Esophagus squamous epithelium (tissue), 5 donors: Measurements from ENCODE around the gene SGMS1. TPM values are rescaled to one million over a fixed set of nuclear protein-coding genes. Genes with fewer than 3 reads are reported as not detected.

Source experiments
- DNase-seq: peaks from one replicate; lab custom pipeline; 2025; lab: John Stamatoyannopoulos, UW
- H3K27ac ChIP-seq, 4 donors: fragments of 200-600 bp; sonication (generic); one replicate each; pipeline ENCODE4 v1.5.1; 2016 to 2019; ENCODE audit warnings: mild to moderate bottlenecking in 1 of 4
- H3K27me3 ChIP-seq, 4 donors: fragments of 200-600 bp; sonication (generic); 1 replicate in 3 of 4; 2 replicates in 1 of 4; pipeline versions ENCODE4 v1.5.1 to v1.6.0; 2017 to 2021; ENCODE audit warnings: antibody characterized with exemption in 1 of 4
- H3K36me3 ChIP-seq, 3 donors: fragments of 200-600 bp; sonication (generic); one replicate each; pipeline ENCODE4 v1.5.1; 2016 to 2019
- H3K4me1 ChIP-seq, 3 donors: fragments of 200-600 bp; sonication (generic); one replicate each; pipeline ENCODE4 v1.5.1; 2017 to 2019
- H3K4me3 ChIP-seq, 4 donors: fragments of 200-600 bp; sonication (generic); 1 replicate in 3 of 4; 2 replicates in 1 of 4; pipeline ENCODE4 v1.5.1; 2016 to 2019; ENCODE audit warnings: mild to moderate bottlenecking in 2 of 4, moderate library complexity in 1 of 4
- H3K9me3 ChIP-seq, 3 donors: fragments of 200-600 bp; sonication (generic); one replicate each; pipeline ENCODE4 v1.5.1; 2016 to 2019
- CTCF ChIP-seq, 6 experiments: fragments of 450-650 bp in 4 of 6; fragments of 200-600 bp in 2 of 6; sonication (generic) in 2 of 6; IDR thresholded peaks; one replicate each; pipeline ENCODE4 v1.5.1; 2016 to 2019; ENCODE audit warnings: antibody characterized with exemption in 6 of 6, mild to moderate bottlenecking in 4 of 6, moderate library complexity in 4 of 6
- POLR2A ChIP-seq, 4 donors: fragments of 450-650 bp; IDR thresholded peaks; one replicate each; pipeline ENCODE4 v1.6.1; 2017; ENCODE audit warnings: antibody characterized with exemption in 4 of 4, mild to moderate bottlenecking in 4 of 4, moderate library complexity in 3 of 4
- WGBS, 2 donors: methylation state at CpG; one replicate each; pipeline ENCODE4 v1.1.5; 2018; 5-methylcytosine and 5-hydroxymethylcytosine counted together
- intact Hi-C: fragments of 100-400 bp; cut with DNase I; formaldehyde crosslinking; loops from one replicate; pipeline ENCODE4 v1.15.0; 2022
- total RNA-seq, 4 donors: library from RNA; depleted of rRNA; stranded (reverse); fragments of >200 nt; gene quantifications; one replicate each; pipeline ENCODE4 v1.1.0, GENCODE V29; 2016
- donor health status: DM: yes; HTN: yes; CAD: no.

The SGMS1 gene
- total RNA-seq, 4 donors from 2014 or later = 39.4 to 64.1 (median 54.9) TPM

GRCh38 chr10:50522908-50523307 lies 100.8 kb downstream of the SGMS1 start:
- intact Hi-C loops = no loop called here
- no peak overlapping the region for H3K4me3 ChIP-seq
- H3K9me3 ChIP-seq = no peaks in the 10 kb centered on the region
- TF ChIP-seq CTCF (IDR thresholded peaks at IDR 0.05) (no peak), POLR2A (IDR thresholded peaks at IDR 0.05) (no peak)
- peaks cover 0 to 8% (median 0%) of the 10 kb centered on the region in 3 donors for H3K36me3 ChIP-seq
- H3K27ac ChIP-seq = no peak overlapping the region
- H3K4me1 ChIP-seq = no peaks in the 10 kb centered on the region
- no peak for DNase-seq
- WGBS, 2 donors = 78 to 97% methylated on average over 2 of the region's 2 CpGs
- no peaks in the 10 kb centered on the region for H3K27me3 ChIP-seq

- DNase-seq = no peak
- H3K36me3 ChIP-seq = peaks cover 0 to 8% (median 0%) of the 10 kb centered on the region in 3 donors
- no peaks in the 10 kb centered on the region for H3K9me3 ChIP-seq
- intact Hi-C loops = no loop called here
- H3K27ac ChIP-seq = no peak overlapping the region
- H3K4me1 ChIP-seq = peaks cover 0 to 11% (median 0%) of the 10 kb centered on the region in 3 donors
- TF ChIP-seq CTCF (IDR thresholded peaks at IDR 0.05) (no peak), POLR2A (IDR thresholded peaks at IDR 0.05) (no peak)
- H3K27me3 ChIP-seq = no peaks in the 10 kb centered on the region
- 95 to 98% methylated on average over 3 of the region's 3 CpGs for WGBS, 2 donors
- no peak overlapping the region for H3K4me3 ChIP-seq
Observed at GRCh38 chr10:50520115-50520514, 103.6 kb downstream of the SGMS1 start.

GRCh38 chr10:50517626-50518025 lies 106.1 kb downstream of the SGMS1 start:
- Histone ChIP-seq H3K36me3 (peaks cover 0 to 8% (median 0%) of the 10 kb centered on the region in 3 donors), H3K27me3 (no peaks in the 10 kb centered on the region), H3K4me1 (peaks cover 0 to 36% (median 4%) of the 10 kb centered on the region in 3 donors), H3K27ac (peak overlapping the region in 2 of 4 donors; percentile 2 to 23), H3K9me3 (no peaks in the 10 kb centered on the region), H3K4me3 (no peak overlapping the region)
- TF ChIP-seq CTCF (IDR thresholded peaks at IDR 0.05) = no peak
- no peak for TF ChIP-seq POLR2A (IDR thresholded peaks at IDR 0.05)
- 60 to 75% methylated on average over 3 of the region's 3 CpGs for WGBS, 2 donors
- DNase-seq = no peak
- intact Hi-C loops = no loop called here

GRCh38 chr10:50516171-50516570 lies 107.6 kb downstream of the SGMS1 start:
- Histone ChIP-seq H3K36me3 (peaks cover 0 to 8% (median 0%) of the 10 kb centered on the region in 3 donors), H3K27me3 (no peaks in the 10 kb centered on the region), H3K27ac (no peak overlapping the region), H3K4me3 (no peak overlapping the region), H3K9me3 (no peaks in the 10 kb centered on the region), H3K4me1 (peaks cover 0 to 50% (median 17%) of the 10 kb centered on the region in 3 donors)
- TF ChIP-seq POLR2A (IDR thresholded peaks at IDR 0.05) = no peak
- TF ChIP-seq CTCF (IDR thresholded peaks at IDR 0.05) = no peak
- intact Hi-C loops = no loop called here
- 29 to 48% methylated on average over 1 of the region's 1 CpG for WGBS, 2 donors
- no peak for DNase-seq

GRCh38 chr10:50515420-50515819 lies 108.3 kb downstream of the SGMS1 start:
- peak overlapping the region in 3 of 4 donors; percentile 23 to 62 (median 61) for H3K27ac ChIP-seq
- WGBS, 2 donors = 100% methylated on average over 1 to 2 of the region's 2 CpGs

More at GRCh38 chr10:50515420-50515819, 108.3 kb downstream of the SGMS1 start:
- no peak for TF ChIP-seq POLR2A (IDR thresholded peaks at IDR 0.05)
- no peak for TF ChIP-seq CTCF (IDR thresholded peaks at IDR 0.05)
- Histone ChIP-seq H3K36me3 (peaks cover 0 to 8% (median 0%) of the 10 kb centered on the region in 3 donors), H3K4me1 (peaks cover 0 to 55% (median 17%) of the 10 kb centered on the region in 3 donors), H3K4me3 (no peak overlapping the region), H3K27me3 (no peaks in the 10 kb centered on the region), H3K9me3 (no peaks in the 10 kb centered on the region)
- intact Hi-C loops = no loop called here
- DNase-seq = no peak
